ENCODE results near the gene ARL4A. TPM values are rescaled to one million over a fixed set of nuclear protein-coding genes. Genes with fewer than 3 reads are reported as not detected.

ARL4A gene
- total and polyA plus RNA-seq, 2 of the 8 experiments (the other 6 are each of a cell fraction or from before 2014, with no cell fraction given): 14.5 to 29.2 TPM

- Histone ChIP-seq H3K9ac (replicated peaks in 1 of 4; ENCODE audit: extremely low read depth in 1 of 4, low read depth in 3 of 4, low read length in 3 of 4) (peak overlapping the region in 2 of 4 experiments; percentile 24 to 47; a peak in 3 of 7 replicates), H2AFZ (ENCODE audit: low read length) (no peak overlapping the region), H2BK12ac (ENCODE audit: low read depth, low read length) (peak overlapping the region; percentile 93), H2BK20ac (ENCODE audit: low read length) (peak overlapping the region; percentile 5; the same call in 1 of the 2 replicates), H3K36me3 (ENCODE audit: control insufficient read depth in 2 of 4, insufficient read depth in 4 of 4, low read length in 3 of 4) (no peaks in the 10 kb centered on the region), H2AK5ac (ENCODE audit: low read depth, low read length) (peak overlapping the region; percentile 32; the same call in 1 of the 2 replicates), H4K20me1 (replicated peaks in 1 of 2; ENCODE audit: control insufficient read depth in 1 of 2, insufficient read depth in 2 of 2, low read length in 2 of 2) (no peaks in the 10 kb centered on the region), H3K23ac (ENCODE audit: insufficient read length) (no peak overlapping the region), H2BK5ac (ENCODE audit: low read depth, low read length) (peak overlapping the region; percentile 91), H3K18ac (ENCODE audit: extremely low read depth, low read length) (peak overlapping the region; percentile 93), H3K79me2 (ENCODE audit: control insufficient read depth in 1 of 2, insufficient read depth in 2 of 2, low read length in 2 of 2) (no peaks in the 10 kb centered on the region), H3K27me3 (replicated peaks in 1 of 4; ENCODE audit: control insufficient read depth in 3 of 4, extremely low read depth in 1 of 4, insufficient read depth in 3 of 4, low read length in 3 of 4) (peaks cover 0 to 3% (median 0%) of the 10 kb centered on the region in 4 experiments; a peak in 1 of 7 replicates), H3K4me3 (ENCODE audit: extremely low read depth in 1 of 4, insufficient read depth in 2 of 4, low read depth in 3 of 4, low read length in 4 of 4) (peak overlapping the region; percentile 5 to 49 (median 23); a peak in 5 of 8 replicates), H3K23me2 (ENCODE audit: low read depth, low read length) (no peaks in the 10 kb centered on the region), H3K4me2 (ENCODE audit: insufficient read depth in 1 of 2, low read depth in 2 of 2, low read length in 2 of 2) (peak overlapping the region; percentile 66 to 87), H4K5ac (ENCODE audit: insufficient read length, low read depth, low read length) (peak overlapping the region; percentile 51), H3K4me1 (replicated peaks in 1 of 4; ENCODE audit: control insufficient read depth in 3 of 4, insufficient read depth in 4 of 4, low read length in 3 of 4) (peaks cover 6 to 12% (median 10%) of the 10 kb centered on the region in 4 experiments), H2BK15ac (ENCODE audit: low read length) (peak overlapping the region; percentile 73; the same call in 1 of the 2 replicates), H3K56ac (replicated peaks; ENCODE audit: insufficient read length, low read depth, low read length) (no peak overlapping the region), H3K14ac (ENCODE audit: insufficient read length) (peak overlapping the region; percentile 13), H3K4ac (replicated peaks; ENCODE audit: insufficient read length, low read depth, low read length) (peak overlapping the region; percentile 4), H4K91ac (replicated peaks; ENCODE audit: insufficient read length, low read length) (peak overlapping the region; percentile 13), H3K27ac (ENCODE audit: low read depth, low read length) (peak overlapping the region; percentile 47; the same call in 1 of the 2 replicates), H3K9me3 (ENCODE audit: insufficient read depth in 2 of 2, low read depth in 1 of 2, low read length in 1 of 2) (no peaks in the 10 kb centered on the region), H4K8ac (ENCODE audit: extremely low read depth, insufficient read depth, low read length) (0 out of 2 replicates have a peak overlapping the region, but pooled peaks have one; percentile 51), H3K79me1 (ENCODE audit: low read depth, low read length) (no peaks in the 10 kb centered on the region), H2BK120ac (replicated peaks; ENCODE audit: low read depth, low read length) (peak overlapping the region; percentile 17)
- peak; percentile 53 to 70 for DNase-seq (ENCODE audit: low read depth in 1 of 2, low spot score in 2 of 2)
- FAIRE-seq: peak; percentile 94
- ChIA-PET POLR2A (ENCODE audit: partially characterized antibody) (interaction anchor here (0.6 to 1.7 kb wide), 6 partner anchors 8 to 400 kb away, joined by 3 to 6 read pairs (median 3); no protein-coding TSS in a partner anchor), CTCF (ENCODE audit: partially characterized antibody) (interaction anchor here (0.8 to 2.3 kb wide), 11 partner anchors 9 to 400 kb away, joined by 3 to 7 read pairs (median 4); partner anchors contain the start of gene ARL4A)
- 29% methylated on average over 12 of the region's 12 CpGs; no CpG with 5 or more reads in 1 of the 2 experiments for WGBS, 2 experiments (ENCODE audit: extremely low coverage in 1 of 2, insufficient coverage in 1 of 2, insufficient read length in 1 of 2, insufficient replicate concordance in 2 of 2, low coverage in 1 of 2, low lambda C conversion rate in 2 of 2, missing lambda C conversion rate in 1 of 2)
- TF ChIP-seq SP4 (IDR thresholded peaks at IDR 0.05; ENCODE audit: low read length): no peak
- no peak for TF ChIP-seq BRCA1 (IDR thresholded peaks at IDR 0.05; ENCODE audit: low read depth, low read length)
- TF ChIP-seq SP1 (IDR thresholded peaks at IDR 0.05; ENCODE audit: low read depth, low read length): 0 out of 2 replicates have a peak, but pooled peaks have one; percentile 20
- no peak for TF ChIP-seq SAP30 (IDR thresholded peaks at IDR 0.05; ENCODE audit: insufficient read depth, insufficient replicate concordance, low read length)
- peak; percentile 80; the same call in 1 of the 2 replicates for TF ChIP-seq BACH1 (IDR thresholded peaks at IDR 0.05; ENCODE audit: low read length)
- TF ChIP-seq CEBPB (IDR thresholded peaks at IDR 0.05; ENCODE audit: low read depth, low read length): no peak
- TF ChIP-seq HDAC2 (IDR thresholded peaks at IDR 0.05; ENCODE audit: borderline replicate concordance in 1 of 2, low read depth in 2 of 2, low read length in 2 of 2): peak; percentile 76 to 89; a peak in 3 of 4 replicates
- no peak for TF ChIP-seq KDM5A (IDR thresholded peaks at IDR 0.05; ENCODE audit: low read length)
- TF ChIP-seq TAF1 (IDR thresholded peaks at IDR 0.05; ENCODE audit: low read depth, low read length): no peak
- no peak for TF ChIP-seq EGR1 (IDR thresholded peaks at IDR 0.05; ENCODE audit: borderline replicate concordance, low read depth, low read length)
- 0 out of 3 replicates have a peak, but pooled peaks of 1 of the 2 experiments have one; percentile 8 for TF ChIP-seq EP300 (IDR thresholded peaks at IDR 0.05; ENCODE audit: borderline replicate concordance in 1 of 2, low read depth in 2 of 2, low read length in 2 of 2)
Observed at GRCh38 chr7:12715372-12716133, 28.1 kb downstream of the ARL4A start.

All from H1 (cell line).